GM19240 (cell line): ENCODE results near the gene SLC16A10.

Experiments used
- DNase-seq: peaks from one replicate; pipeline ENCODE4 v3.0.0; 2011; ENCODE audit warnings: low spot score; ENCODE audit not compliant: insufficient read length

The SLC16A10 gene

DNA sequence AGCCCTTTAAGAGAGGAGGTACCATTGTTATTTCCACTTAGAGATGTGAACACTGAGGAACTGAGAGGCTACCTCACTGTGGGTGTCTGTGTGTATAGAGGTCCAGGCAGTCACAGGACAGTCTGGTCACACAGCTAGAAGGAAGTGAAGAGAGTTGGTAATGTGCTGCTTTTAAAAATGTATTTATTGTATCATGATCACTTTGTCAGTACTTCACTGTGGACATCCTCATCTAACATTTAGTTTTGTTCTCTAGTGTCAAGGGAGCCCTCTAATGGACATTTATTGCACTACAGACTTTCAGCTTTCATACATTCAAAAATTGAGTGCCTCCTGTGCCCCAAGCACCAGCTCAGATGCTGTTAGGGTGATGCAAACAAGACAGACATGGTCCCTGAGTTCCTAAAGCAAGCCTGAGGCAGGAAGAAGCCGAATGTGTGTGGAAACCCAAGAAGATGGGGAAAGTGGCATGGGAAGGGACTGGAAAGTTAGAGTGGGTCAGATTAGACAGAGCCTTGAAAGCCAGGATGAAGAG lies 123.0 kb downstream of the SLC16A10 start:
- peak; percentile 35 for DNase-seq

DNA sequence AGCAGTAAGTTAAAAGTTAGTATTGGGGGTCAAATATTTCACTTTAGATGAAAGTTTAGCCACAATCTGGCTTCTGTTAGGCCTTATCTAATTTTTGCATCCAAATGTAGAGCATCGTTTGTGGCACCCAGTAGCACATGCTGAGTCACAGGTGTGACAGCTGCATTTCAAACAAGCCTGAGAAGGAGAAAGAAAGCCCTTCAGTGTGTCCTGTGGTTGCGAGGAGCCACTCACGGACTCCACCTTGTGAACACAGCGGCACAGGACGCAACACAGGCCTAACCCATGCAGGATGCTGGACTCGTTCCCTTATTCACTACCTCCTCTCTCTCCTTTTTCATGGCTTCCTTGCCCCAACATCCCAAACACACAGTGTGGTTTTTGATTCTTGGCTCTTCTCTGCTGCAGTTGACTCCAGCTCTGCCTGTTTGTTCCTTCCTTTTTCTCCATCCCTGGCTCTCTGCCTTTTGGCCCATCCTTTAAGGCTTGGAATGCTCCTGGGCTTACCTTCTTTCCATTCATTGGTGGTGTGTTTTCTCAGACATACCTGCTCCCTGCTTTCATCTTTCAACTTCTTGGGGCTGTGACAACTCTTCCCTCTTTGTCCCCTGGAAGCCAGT lies 124.2 kb downstream of the SLC16A10 start:
- DNase-seq, result no peak

DNA sequence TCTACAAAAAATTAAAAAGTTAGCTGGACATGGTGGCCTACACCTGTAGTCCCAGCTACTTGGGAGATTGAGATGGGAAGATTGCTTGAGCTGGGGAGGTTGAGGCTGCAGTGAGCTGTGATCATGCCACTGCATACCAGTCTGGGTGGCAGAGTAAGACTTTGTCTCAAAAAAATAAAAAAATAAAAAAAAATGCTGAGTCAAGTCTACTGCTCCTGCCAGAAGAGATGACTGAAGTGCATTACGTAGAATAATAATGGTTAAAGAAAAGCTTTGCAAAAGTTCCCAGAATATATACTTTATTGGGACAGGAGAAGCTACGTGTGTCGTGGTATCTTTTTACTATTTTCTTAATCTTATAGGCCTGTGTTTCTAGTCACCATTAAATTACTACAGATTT lies 125.3 kb downstream of the SLC16A10 start:
- no peak for DNase-seq

DNA sequence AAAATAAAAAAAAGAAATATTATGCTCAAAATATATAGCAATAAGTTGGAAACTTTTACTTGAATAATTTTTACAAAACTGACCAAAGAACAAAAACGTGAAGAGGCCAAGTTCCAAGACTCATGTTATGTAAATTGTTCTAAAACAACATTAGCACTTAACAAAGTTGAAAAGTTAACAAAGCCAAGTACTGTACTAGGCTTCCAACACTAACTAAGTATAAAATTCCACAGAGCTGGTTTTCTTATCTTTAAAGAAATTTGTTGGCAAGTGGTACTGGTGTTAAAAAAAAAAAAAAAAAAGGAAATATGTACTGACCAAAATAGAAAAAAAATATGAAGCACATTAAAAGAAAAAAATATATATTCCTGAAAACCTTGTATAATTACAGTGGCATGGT lies 127.8 kb downstream of the SLC16A10 start:
- DNase-seq, result no peak

DNA sequence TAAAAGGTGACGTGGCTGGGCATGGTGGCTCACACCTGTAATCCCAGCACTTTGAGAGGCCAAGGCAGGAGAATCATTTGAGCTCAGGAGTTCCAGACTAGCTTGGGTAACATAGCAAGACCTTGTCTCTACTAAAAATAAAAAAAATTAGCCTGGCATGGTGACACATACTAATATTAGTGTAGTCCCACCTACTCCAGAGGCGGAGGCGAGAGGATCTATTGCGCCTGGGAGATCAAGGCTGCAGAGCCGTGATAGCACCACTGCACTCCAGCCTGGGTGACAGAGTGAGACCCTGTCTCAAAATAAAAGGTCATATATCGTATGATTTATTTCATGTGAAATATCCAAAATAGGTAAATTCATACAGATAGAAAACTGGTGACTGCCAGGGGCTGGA lies 132.5 kb downstream of the SLC16A10 start:
- DNase-seq, result no peak

DNA sequence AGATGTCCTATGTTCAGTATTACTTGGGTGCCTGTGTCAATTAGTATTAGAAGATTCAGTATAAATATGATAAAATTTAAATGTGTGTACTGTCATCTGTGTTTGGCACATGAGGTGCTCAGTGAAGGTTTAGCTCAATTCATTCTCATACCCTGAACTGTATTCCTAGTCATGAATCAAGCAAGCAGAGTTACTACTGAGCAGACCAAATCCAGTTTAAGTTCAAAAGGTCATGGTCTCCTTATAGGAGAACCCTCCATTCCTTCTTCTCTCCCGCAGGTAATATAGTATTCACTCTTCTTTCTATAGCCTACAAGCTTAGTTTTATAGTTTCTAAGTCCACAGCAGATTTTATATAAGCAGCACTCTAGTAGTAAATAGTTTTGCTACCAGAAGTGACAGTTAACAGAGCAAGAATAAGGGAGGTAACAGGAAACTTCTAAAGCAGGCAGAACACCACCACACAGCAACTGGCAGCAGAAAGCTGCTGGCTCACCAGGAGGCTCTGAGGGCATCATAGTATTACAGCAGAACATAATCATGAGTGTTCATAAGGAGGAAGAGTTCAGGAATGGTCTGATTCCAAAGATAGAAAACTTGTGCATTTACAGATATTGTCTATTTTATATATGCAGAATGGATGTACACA lies 133.2 kb downstream of the SLC16A10 start:
- DNase-seq, result no peak

DNA sequence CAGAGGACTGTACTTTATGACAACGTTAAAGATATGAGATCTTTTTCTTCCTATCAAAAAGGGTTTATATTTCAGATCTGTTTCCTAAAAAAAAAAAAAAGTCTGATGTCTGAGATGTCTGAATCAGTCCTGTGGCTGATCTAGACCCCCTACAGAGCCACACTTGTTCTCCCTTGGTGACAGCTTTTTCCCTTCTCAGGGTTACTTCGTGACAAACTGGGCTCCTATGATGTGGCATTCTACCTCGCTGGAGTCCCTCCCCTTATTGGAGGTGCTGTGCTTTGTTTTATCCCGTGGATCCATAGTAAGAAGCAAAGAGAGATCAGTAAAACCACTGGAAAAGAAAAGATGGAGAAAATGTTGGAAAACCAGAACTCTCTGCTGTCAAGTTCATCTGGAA lies 134.5 kb downstream of the SLC16A10 start:
- no peak for DNase-seq

DNA sequence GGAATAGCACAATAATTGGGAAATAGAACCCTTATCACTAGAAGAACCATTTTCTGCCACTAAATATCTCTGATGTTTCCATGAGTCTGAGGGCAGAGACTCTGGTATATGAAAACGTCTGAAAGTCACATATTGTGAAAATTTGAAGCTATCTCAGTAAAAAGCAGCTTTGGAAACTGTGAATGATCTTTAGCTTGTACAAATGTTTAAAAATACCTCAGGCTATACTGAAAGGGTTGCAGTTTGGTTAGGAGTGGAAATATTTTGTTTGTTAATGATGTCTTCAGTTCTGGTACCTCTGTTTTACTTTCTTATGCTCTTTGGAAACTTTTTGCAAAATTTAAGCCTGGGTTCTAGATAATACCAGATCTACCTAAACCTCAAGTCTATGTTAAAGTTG lies 135.0 kb downstream of the SLC16A10 start:
- DNase-seq, result no peak

DNA sequence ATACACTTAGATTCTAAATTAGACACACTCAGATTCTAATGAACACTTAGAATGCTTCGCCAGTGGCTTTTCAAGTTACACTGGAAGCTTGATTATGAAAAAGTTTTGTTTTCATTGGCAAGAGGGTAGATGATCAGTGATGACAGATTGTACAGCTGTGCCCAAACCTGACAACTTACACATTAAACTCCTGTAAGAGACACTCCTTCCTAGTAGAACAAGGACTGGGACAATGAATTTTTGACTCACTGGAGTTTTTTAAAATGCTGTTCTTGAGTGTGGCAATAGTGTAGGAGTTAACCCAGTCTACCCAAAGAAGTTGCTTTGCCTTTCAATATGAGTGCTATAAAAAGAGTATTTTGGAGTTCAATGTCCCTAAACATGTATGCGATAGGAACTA lies 140.8 kb downstream of the SLC16A10 start:
- no peak for DNase-seq

DNA sequence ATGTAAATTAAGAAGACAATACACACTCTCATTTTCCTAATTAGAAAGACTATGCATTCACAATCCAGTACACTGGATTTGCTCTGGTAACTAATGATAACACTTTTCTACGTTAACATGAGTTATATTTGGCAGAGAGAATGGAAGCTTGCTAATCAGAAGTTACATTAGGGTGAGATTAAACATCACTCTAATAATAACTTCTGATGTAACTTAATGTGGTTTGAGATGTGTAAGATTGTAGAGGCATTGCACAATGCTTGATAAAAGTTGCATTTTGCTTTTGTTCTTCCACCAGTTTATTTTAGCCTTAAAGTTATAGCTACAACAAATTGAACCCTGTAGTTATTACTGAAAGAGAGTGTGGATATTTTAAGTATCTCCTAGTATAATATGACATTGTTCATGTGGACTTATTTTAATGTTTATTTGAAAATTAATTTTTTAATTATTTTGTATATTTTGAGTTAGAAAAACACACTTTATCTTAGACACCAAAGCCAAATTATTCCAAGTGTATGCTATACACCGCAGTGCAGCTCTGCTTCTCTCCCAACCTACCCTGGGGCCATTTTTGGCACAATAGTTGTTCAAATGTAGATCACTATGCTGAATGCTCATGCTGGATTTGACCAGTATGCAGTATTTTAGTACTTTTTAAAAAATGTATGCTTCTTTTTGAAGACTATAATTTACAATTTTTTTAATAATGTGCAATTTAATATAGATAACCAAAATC lies 143.2 kb downstream of the SLC16A10 start:
- DNase-seq, result no peak

DNA sequence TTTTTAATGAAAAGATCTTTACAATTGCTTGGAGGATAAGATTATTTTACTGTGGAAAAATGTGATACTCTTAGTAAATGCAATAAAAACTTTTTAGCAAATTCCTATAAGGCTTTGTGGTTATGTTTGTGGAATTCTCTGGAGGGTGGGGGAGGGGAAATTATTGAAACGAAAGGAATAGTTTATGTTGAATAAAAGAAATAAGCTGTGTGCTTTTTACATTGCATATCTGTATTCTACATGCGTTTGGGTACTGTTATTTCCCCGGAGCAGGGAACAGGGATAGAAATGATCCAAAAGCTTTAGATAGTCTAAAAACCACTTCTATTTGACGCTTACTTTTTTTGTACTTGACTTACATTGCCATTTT lies 143.8 kb downstream of the SLC16A10 start:
- no peak for DNase-seq

DNA sequence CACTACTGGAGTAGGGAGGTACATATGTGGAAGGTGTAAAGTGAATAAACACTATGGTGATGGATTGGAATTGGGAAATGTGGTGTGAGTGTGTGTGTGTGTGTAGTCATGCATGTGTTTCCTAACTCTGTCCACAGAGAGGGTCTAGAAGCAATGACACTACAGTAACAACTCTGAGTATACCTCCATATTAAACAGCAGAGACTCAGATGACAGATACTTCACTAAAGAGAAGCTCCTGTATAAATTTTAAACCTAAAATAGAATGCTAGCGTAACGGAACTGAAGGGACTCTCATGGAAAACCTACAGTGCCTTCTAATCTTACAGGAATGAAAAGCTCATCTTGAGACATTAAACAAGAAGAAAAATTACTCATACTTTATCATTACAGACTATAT lies 150.5 kb downstream of the SLC16A10 start:
- no peak for DNase-seq

DNA sequence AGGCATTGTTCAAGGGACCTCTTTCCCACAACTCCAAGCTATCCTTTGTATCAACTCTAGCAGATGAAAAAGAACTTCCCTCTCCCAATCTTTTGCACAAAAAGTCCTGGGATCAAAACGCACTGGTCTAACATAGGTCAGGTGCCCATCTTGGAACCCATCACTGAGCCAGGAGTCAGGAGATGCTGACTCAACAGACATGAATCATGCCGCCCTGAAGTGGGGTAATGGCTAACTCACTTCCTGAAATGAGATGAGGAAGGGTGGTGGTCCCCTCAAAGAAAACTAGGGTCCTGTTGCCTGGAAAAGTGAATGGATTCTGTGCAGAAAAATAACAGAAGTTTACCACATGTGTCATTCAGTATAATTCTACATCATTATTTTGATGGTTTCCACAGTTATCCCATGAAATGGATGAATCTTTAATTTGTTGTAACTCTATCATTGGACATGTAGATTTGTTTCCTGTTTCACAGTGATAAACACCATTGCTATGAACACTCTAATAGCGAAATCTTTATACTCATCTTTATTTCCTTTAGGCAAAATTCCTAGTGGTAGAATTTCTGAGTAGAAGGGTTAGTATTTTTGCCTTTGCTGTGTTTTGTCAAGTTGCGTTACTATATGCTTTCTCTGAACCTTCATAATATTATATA lies 151.3 kb downstream of the SLC16A10 start:
- DNase-seq, result no peak

DNA sequence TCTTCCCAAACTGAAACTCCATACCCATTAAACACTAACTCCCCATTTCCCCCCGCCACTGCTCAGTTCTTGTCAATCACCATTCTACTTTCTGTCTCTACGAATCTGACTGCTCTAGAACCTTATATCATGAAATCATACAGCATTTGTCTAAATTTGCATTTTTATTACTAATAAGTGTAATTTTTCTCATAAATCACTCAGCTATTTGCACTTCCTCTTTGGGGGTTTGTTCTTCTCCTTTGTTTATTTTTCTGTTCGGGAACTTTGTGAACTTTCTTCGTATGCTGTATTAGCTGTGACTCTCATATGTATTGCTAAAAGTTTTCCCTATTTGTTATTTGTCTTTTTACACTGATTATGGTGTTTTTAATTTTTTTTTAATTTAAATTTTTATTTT lies 152.2 kb downstream of the SLC16A10 start:
- no peak for DNase-seq

DNA sequence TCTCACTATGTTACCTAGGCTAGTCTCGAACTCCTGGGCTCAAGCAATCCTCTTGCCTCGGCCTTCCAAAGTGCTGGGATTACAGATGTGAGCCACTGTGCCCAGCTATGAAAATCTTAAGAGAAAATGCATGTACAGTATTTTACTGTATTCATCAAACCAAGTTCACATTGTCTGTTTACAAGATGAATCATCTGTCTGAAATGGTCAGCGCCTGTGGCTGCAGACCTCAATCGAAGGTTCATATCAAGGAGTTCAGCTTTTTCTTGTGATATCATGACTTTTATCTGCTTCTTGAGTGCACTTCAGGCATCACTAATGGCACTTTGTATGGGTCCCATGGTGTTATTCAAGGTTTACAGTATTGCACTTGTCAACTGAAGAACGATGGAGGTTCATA lies 155.1 kb downstream of the SLC16A10 start:
- DNase-seq, result no peak

DNA sequence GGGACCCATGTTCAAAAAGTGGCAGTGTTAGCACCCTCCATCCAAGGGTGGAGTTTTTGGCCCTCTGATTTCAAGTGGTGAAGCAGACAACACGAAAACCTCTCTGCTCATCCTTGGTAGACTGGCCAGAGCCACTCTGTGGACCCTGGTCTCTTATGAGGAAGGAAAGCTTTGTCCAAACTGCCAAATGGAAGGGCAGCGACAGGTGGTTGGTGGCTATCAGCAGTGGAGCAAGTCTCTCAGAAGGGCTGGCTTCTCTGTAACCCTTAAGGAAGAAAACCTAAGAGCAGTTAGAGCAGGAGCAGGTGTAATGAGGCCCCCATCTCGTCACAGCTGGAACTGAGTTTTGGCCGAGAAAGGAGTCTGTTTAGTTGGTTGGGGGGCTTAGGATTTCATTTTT lies 155.8 kb downstream of the SLC16A10 start:
- DNase-seq, result no peak

DNA sequence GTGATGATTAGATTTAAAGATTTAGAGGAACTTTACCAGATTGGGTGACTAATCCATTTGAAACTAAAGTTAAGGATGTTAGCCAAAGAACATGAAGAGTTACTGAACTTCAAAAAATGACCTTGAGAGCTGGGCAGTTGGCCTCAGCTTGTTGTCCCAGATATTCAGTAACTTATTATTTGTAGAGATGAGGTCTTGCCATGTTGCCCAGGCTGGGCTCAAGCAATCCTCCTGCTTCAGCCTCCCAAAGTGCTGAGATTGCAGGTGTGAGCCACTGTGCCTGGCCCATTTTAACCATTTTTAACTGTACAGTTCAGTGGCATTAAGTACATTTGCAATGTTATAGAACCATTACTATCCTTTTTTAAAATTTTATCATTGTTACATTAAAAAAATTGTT lies 161.5 kb downstream of the SLC16A10 start:
- no peak for DNase-seq

DNA sequence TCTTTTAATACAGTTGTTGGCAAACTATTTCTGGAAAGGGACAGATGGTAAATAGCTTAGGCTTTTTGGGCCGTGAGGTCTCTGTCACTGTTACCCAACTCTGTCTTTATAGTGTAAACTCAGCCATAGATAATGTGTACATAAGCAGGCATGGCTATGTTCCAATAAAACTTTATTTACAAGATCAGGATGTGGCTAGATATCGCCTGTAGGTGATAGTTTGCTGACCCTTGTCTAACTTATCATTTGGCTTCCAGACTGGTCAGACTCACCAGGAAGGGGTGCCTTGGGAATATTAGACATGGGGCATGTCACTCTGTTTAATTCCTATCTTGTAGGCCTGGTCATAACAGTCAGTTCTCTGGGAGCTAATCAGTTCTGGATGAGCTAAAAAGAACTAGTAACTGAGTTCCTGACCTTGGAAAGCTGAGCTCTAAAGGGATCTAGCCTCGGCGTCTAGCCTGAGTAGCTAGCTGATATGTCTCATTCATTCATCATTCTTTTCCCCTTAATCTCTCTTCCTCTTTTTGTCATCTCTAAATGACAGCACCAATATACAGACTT lies 163.6 kb downstream of the SLC16A10 start:
- no peak for DNase-seq

DNA sequence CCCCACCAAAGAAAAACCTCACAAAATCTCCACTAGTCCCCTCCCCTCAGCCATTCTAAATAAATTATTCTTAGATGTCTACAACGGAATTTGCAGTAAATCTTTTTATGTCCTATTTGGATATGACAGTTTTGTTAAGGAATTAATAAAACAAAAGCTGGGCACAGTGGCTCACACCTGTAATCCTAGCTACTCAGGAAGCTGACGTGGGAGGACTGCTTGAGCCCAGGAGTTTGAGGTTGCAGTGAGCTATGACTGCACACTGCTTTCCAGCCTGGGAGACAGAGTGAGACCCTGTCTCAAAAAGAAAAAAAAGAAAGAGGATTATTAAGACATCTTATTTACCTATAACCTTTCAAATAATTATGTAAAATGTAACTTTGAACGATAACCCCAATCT lies 165.4 kb downstream of the SLC16A10 start:
- no peak for DNase-seq

DNA sequence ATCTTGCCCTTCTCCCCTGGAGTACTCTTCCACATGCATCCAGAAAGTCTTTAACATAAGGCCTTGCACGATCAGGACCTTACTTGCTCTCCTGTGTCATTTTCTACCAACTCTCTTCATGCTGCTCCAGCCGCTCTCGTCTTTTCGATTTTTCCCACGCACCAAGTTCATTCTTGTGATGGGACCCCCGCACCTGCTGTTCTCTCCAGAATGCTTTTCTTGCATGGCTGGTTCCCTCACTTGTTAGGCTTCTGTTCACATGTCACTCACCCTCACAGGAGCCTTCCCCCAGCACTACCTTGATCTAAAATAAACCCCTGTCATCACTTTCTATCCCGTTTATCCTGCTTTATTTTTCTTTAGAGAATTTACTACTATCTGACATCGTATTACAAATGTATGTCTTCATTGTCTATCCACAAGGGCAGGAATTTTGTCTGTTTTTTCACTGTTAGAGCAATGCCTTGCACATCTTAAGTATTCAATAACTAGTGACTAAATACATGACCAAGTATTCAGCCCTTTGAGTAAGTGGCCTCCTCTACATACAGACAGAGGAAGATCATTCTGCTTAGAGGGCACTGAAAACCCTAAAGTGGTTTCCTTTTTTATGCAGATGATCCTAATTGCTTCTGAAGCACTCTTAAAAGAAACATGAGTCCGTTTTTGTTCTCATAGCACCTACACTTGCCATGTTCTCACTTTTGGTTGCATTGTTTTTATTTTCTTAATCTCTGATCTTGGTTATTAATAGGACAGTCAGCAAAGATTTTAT lies 166.9 kb downstream of the SLC16A10 start:
- DNase-seq, result no peak

DNA sequence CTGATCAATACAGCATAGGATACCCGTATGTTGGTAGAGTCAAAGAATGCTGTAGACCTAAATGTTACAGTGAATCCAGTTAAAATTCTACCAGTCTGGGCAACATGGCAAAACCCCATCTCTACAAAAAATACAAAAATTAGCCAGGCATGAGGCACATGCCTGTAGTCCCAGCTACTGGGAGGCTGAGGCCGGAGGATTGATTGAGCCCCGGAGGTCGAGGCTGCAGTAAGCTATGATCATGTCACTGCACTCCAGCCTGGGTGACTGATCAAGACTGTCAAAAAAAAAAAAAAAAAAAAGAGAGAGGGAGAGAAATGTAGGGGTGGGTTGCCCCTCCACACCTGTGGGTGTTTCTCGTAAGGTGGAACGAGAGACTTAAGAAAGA lies 167.5 kb downstream of the SLC16A10 start:
- DNase-seq, result no peak
